ENCODE measurements around the gene INSRR. TPM values are rescaled to one million over a fixed set of nuclear protein-coding genes. Genes with fewer than 3 reads are reported as not detected.

The INSRR gene
- total RNA-seq, 1 donor from 2014 or later = 2.9 TPM

DNA sequence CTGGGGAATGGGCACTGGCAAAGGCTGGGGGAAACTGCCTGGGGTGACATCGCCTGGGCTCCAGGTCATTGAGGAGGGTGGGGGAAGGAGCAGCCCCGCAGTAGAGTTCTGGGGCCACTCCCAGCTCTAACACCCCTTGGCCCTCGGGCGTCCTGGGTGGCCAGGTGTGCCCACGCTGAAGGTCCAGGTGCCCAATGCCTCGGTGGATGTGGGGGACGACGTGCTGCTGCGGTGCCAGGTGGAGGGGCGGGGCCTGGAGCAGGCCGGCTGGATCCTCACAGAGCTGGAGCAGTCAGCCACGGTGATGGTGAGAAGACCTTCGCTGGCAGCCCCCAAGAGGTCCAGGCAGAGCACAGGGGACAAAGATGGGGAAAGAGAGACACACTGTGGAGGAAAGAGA, 9.4 kb upstream of the INSRR start:
- no peaks in the 10 kb centered on the region for H3K36me3 ChIP-seq
- no peaks in the 10 kb centered on the region for H3K27me3 ChIP-seq
- intact Hi-C loops (cut with DNase I) = no loop called here
- no peaks in the 10 kb centered on the region for H3K9me3 ChIP-seq
- TF ChIP-seq, protein P1, sequence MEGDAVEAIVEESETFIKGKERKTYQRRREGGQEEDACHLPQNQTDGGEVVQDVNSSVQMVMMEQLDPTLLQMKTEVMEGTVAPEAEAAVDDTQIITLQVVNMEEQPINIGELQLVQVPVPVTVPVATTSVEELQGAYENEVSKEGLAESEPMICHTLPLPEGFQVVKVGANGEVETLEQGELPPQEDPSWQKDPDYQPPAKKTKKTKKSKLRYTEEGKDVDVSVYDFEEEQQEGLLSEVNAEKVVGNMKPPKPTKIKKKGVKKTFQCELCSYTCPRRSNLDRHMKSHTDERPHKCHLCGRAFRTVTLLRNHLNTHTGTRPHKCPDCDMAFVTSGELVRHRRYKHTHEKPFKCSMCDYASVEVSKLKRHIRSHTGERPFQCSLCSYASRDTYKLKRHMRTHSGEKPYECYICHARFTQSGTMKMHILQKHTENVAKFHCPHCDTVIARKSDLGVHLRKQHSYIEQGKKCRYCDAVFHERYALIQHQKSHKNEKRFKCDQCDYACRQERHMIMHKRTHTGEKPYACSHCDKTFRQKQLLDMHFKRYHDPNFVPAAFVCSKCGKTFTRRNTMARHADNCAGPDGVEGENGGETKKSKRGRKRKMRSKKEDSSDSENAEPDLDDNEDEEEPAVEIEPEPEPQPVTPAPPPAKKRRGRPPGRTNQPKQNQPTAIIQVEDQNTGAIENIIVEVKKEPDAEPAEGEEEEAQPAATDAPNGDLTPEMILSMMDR (IDR thresholded peaks at IDR 0.05) = no peak
- no peak overlapping the region for H3K4me3 ChIP-seq
- no peaks in the 10 kb centered on the region for H3K4me1 ChIP-seq
- H3K27ac ChIP-seq = no peak overlapping the region
- DNase-seq (ENCODE audit: low spot score in 2 of 2) = no peak

DNA sequence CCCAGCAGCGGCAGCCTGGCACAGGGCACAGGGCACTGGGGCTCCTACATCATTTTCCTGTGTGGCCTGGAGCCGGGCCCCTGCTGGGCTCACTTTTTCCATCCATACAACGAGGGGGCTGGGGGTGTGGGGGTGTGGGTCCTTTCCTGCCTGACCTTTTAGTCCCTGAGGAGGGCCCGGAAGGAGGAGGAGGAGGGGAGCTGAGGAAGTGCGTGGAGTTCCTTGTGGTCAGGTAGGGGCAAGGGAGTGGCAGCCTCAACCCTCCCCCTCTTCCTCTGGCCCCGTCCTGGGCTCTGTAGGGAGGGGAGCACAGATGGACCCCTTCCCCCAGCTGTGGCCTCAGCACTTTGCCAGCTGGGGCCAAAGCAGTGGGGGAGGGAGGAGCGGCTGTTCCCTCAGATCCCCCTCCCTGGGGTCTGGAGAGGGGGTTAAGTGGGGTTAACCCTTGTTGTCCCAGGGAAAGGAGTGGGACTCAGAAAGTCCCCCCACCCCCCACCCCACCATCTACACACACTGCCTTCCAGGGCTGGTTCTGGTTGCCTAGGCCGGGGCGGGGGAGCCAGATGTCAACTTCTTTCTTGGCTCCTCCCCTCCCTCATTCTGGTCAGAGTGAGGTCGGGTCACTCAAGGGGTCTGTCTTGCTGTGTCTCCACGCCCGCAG, 7.5 kb upstream of the INSRR start:
- no peak overlapping the region for H3K27ac ChIP-seq
- peaks cover 3% of the 10 kb centered on the region for H3K27me3 ChIP-seq
- no peak overlapping the region for H3K4me3 ChIP-seq
- H3K36me3 ChIP-seq = no peaks in the 10 kb centered on the region
- H3K9me3 ChIP-seq = no peaks in the 10 kb centered on the region
- DNase-seq (ENCODE audit: low spot score in 2 of 2) = no peak
- TF ChIP-seq, protein P1 (IDR thresholded peaks at IDR 0.05) = no peak
- intact Hi-C loops (cut with DNase I) = no loop called here
- no peaks in the 10 kb centered on the region for H3K4me1 ChIP-seq

DNA sequence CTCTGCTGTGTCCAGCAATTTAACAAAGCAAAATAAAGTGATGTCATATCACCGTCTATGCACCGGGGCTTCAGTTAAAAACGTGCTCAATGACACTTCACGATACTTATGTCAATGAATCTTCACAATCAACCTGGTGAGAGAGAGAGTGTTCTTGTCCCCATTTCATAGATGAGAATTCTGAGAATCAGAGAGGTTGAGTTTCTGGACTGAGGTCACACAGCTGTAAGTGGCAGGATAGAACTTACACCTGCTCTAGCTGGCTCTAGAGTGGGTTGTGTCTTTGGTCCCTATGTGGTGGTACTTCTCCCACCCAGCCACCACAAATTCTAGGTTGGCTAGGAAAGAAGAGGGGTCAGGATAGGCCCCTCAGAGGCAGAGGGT, 6.9 kb upstream of the INSRR start:
- H3K27ac ChIP-seq = no peak overlapping the region
- TF ChIP-seq, protein P1 (IDR thresholded peaks at IDR 0.05) = no peak
- DNase-seq (ENCODE audit: low spot score in 2 of 2) = no peak
- intact Hi-C loops (cut with DNase I) = no loop called here
- peaks cover 0 to under 1% of the 10 kb centered on the region in 2 donors for H3K4me1 ChIP-seq
- no peaks in the 10 kb centered on the region for H3K36me3 ChIP-seq
- H3K27me3 ChIP-seq = peaks cover 8% of the 10 kb centered on the region
- H3K9me3 ChIP-seq = no peaks in the 10 kb centered on the region
- H3K4me3 ChIP-seq = no peak overlapping the region

DNA sequence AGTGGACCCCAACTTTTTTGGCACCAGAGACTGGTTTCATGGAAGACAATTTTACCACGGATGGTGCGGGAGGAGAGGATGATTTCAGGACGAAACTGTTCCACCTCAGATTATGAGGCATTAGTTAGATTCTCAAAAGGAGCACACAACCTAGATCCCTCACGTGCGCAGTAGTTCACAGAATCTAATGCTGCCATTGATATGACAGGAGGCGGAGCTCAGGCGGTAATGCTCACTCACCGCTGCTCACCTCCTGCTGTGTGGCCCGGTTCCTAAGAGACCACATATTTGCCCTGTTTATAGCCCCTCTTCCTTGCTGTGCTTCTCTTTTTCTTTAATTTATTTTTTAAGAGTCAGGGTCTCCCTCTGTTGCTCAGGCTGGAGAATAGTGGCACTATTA, 6.3 kb upstream of the INSRR start:
- H3K4me1 ChIP-seq = peaks cover 0 to 6% of the 10 kb centered on the region in 2 donors
- H3K27ac ChIP-seq = no peak overlapping the region
- peaks cover 8% of the 10 kb centered on the region for H3K27me3 ChIP-seq
- no peak for DNase-seq (ENCODE audit: low spot score in 2 of 2)
- no peaks in the 10 kb centered on the region for H3K9me3 ChIP-seq
- no peak overlapping the region for H3K4me3 ChIP-seq
- intact Hi-C loops (cut with DNase I) = no loop called here
- TF ChIP-seq, protein P1 (IDR thresholded peaks at IDR 0.05) = no peak
- H3K36me3 ChIP-seq = no peaks in the 10 kb centered on the region

DNA sequence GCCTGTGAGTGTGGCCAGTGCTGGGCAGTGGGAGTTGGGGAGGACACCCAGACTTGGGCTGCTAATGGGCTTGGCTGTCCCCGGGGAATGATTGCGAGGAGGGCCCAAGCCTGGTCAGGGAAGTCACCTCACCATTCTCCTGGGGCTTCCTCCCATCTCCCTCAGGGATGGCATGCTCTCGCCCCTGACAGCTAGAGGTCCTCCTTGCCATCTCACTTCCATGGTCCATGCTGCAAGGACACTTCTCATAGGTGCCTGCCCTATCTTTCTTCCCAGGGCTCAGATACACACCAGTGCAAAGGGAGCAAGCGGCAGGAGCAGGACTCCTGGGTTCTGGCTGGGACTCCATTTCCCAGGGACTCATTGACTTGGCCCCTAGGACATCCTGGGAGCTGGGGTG, 5.9 kb upstream of the INSRR start:
- TF ChIP-seq, protein P1 (IDR thresholded peaks at IDR 0.05) = no peak
- intact Hi-C loops (cut with DNase I) = no loop called here
- peaks cover 8% of the 10 kb centered on the region for H3K27me3 ChIP-seq
- H3K4me3 ChIP-seq = no peak overlapping the region
- no peaks in the 10 kb centered on the region for H3K36me3 ChIP-seq
- H3K27ac ChIP-seq = no peak overlapping the region
- peaks cover 0 to 11% of the 10 kb centered on the region in 2 donors for H3K4me1 ChIP-seq
- H3K9me3 ChIP-seq = no peaks in the 10 kb centered on the region
- DNase-seq (ENCODE audit: low spot score in 2 of 2) = no peak

DNA sequence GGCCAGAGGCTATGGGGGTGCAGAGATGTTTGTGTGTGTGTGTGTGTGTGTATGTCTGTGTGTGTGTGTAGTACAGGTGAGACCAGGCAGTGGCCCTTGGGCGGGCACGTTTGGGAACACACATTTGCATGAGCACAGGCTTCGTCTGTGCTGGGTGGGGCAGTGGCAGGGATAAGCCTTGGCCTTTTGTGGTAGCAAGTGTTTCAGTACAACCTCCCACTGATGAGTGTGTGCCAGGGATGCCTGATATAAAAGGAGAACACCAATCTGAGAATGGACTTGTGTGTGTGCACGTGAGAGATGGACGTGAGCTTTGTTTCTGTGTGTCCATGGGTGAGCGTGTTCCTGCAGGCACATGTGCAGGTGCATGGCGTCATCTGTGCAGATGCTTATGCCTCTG, 4.7 kb upstream of the INSRR start:
- TF ChIP-seq, protein P1 (IDR thresholded peaks at IDR 0.05) = no peak
- intact Hi-C loops (cut with DNase I) = no loop called here
- H3K4me1 ChIP-seq = peaks cover 3 to 21% of the 10 kb centered on the region in 2 donors
- H3K36me3 ChIP-seq = no peaks in the 10 kb centered on the region
- no peak overlapping the region for H3K4me3 ChIP-seq
- no peak for DNase-seq (ENCODE audit: low spot score in 2 of 2)
- no peak overlapping the region for H3K27ac ChIP-seq
- peaks cover 13% of the 10 kb centered on the region for H3K27me3 ChIP-seq
- no peaks in the 10 kb centered on the region for H3K9me3 ChIP-seq
